ENCODE results near the gene THSD7B. TPM values are rescaled to one million over a fixed set of nuclear protein-coding genes. Genes with fewer than 3 reads are reported as not detected.
A peak's percentile ranks its signal among the peaks of the same experiment; 100 is the strongest.

The THSD7B gene
- total and polyA plus RNA-seq, 2 experiments from 2014 or later, result 0.86 to 3.8 TPM

- Mint-ChIP-seq H3K4me3 (no peak overlapping the region), H3K27me3 (ENCODE audit: insufficient read depth, low read depth, poor library complexity) (peaks cover 3% of the 10 kb centered on the region), H3K9me3 (no peaks in the 10 kb centered on the region), H3K27ac (no peak overlapping the region), H3K4me1 (peaks cover 2% of the 10 kb centered on the region; the same call in 2 of the 3 replicates), H3K36me3 (ENCODE audit: low read depth) (no peaks in the 10 kb centered on the region)
- DNase-seq (ENCODE audit: low spot score) (peak; percentile 22), ATAC-seq (no peak)
- Histone ChIP-seq H3K4me1 (ENCODE audit: insufficient read depth) (no peaks in the 10 kb centered on the region), H3K27me3 (ENCODE audit: insufficient read depth) (no peaks in the 10 kb centered on the region), H2AFZ (no peak overlapping the region), H4K20me1 (replicated peaks; ENCODE audit: insufficient read depth) (no peaks in the 10 kb centered on the region), H3K9me2 (ENCODE audit: insufficient read depth) (no peaks in the 10 kb centered on the region), H3K79me2 (replicated peaks; ENCODE audit: insufficient read depth) (no peaks in the 10 kb centered on the region), H3K4me3 (no peak overlapping the region), H3K36me3 (ENCODE audit: insufficient read depth) (no peaks in the 10 kb centered on the region), H3K4me2 (no peak overlapping the region), H3K27ac (ENCODE audit: low read depth) (no peak overlapping the region), H3F3A (replicated peaks; ENCODE audit: low read depth) (no peaks in the 10 kb centered on the region)
- TF ChIP-seq CTCF (conservative IDR thresholded peaks at IDR 0.05; ENCODE audit: low read depth in 2 of 2) (peak in 1 of 2 experiments; percentile 46; a peak in 3 of 4 replicates), NANOG (IDR thresholded peaks at IDR 0.05; ENCODE audit: borderline replicate concordance) (no peak)
Measured at GRCh38 chr2:137677466-137677865, 912.1 kb downstream of the THSD7B start.

GRCh38 chr2:137689549-137689948 lies 924.2 kb downstream of the THSD7B start:
- Mint-ChIP-seq H3K36me3 (ENCODE audit: low read depth) (peaks cover 10% of the 10 kb centered on the region; the same call in 2 of the 3 replicates), H3K4me3 (no peak overlapping the region), H3K4me1 (peaks cover 3% of the 10 kb centered on the region; the same call in 2 of the 3 replicates), H3K27me3 (ENCODE audit: insufficient read depth, low read depth, poor library complexity) (peaks cover 7% of the 10 kb centered on the region), H3K27ac (no peak overlapping the region), H3K9me3 (peaks cover 5% of the 10 kb centered on the region)
- no peaks in the 10 kb centered on the region for H3F3A ChIP-seq (replicated peaks; ENCODE audit: low read depth)
- no peaks in the 10 kb centered on the region for H3K79me2 ChIP-seq (replicated peaks; ENCODE audit: insufficient read depth)
- no peak overlapping the region for H3K27ac ChIP-seq (ENCODE audit: low read depth)
- H3K4me2 ChIP-seq, result no peak overlapping the region
- H2AFZ ChIP-seq, result no peak overlapping the region
- H3K27me3 ChIP-seq (ENCODE audit: insufficient read depth), result no peaks in the 10 kb centered on the region
- DNase-seq (ENCODE audit: low spot score), result no peak
- no peaks in the 10 kb centered on the region for H3K4me1 ChIP-seq (ENCODE audit: insufficient read depth)
- no peaks in the 10 kb centered on the region for H4K20me1 ChIP-seq (replicated peaks; ENCODE audit: insufficient read depth)
- H3K36me3 ChIP-seq (ENCODE audit: insufficient read depth), result no peaks in the 10 kb centered on the region
- H3K9me2 ChIP-seq (ENCODE audit: insufficient read depth), result 0 out of 2 replicates have a peak, but pooled peaks cover 8% of the 10 kb centered on the region
- TF ChIP-seq CTCF (conservative IDR thresholded peaks at IDR 0.05; ENCODE audit: low read depth in 2 of 2), result no peak
- no peak for TF ChIP-seq ZNF331 (CRISPR knock-in tag; IDR thresholded peaks at IDR 0.05; ENCODE audit: low read depth)
- TF ChIP-seq CREB1 (CRISPR knock-in tag; IDR thresholded peaks at IDR 0.05; ENCODE audit: low read depth), result no peak
- TF ChIP-seq EZH2 (IDR thresholded peaks at IDR 0.05; ENCODE audit: low read depth, unreplicated experiment), result no peak
- no peak for TF ChIP-seq STAT1 (IDR thresholded peaks at IDR 0.05; ENCODE audit: unreplicated experiment)
- TF ChIP-seq POLR2AphosphoS5 (IDR thresholded peaks at IDR 0.05; ENCODE audit: low read depth), result no peak
- TF ChIP-seq EZH2phosphoT487 (IDR thresholded peaks at IDR 0.05; ENCODE audit: unreplicated experiment), result no peak
- no peak for ATAC-seq
- H3K4me3 ChIP-seq, result no peak overlapping the region
